Neural cell (in vitro differentiated cells): Measurements from ENCODE around the gene PRR20B.

ENCODE experiments used
- POLR2AphosphoS5 ChIP-seq: IDR thresholded peaks from 2 replicates; pipeline ENCODE4 v1.6.1; 2012
- TAF1 ChIP-seq: IDR thresholded peaks from 2 replicates; pipeline ENCODE4 v1.6.1; 2012; ENCODE audit warnings: low read depth
- TF ChIP-seq, protein P1 (sequence below): fragments of 450-650 bp; IDR thresholded peaks from 2 replicates; pipeline ENCODE4 v1.5.1; 2014; ENCODE audit warnings: antibody characterized with exemption, mild to moderate bottlenecking, moderate library complexity; ENCODE audit not compliant: poor library complexity, severe bottlenecking
- TF ChIP-seq, protein P2 (sequence below): IDR thresholded peaks from 2 replicates; pipeline ENCODE4 v1.6.1; 2012; ENCODE audit warnings: borderline replicate concordance

DNA sequence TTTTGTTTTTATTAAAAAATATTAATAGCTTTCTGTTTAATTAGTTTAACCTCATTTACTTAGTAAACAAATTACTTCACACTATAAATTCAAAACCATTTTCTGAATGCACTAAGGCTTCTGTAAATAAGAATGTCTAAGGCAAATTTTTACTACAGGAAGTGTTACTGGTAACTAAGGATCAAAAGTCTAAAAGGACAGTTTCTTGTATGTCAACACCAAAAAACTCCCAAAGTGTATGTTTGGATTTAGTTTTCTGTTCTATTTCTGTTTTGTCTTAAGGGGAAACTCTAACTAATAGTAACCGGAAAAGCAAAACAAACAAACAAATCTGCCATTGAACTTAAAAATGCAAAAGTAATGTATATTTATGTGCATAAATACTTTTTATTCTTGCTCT lies 44.4 kb downstream of the PRR20B start:
- TF ChIP-seq, protein P1, sequence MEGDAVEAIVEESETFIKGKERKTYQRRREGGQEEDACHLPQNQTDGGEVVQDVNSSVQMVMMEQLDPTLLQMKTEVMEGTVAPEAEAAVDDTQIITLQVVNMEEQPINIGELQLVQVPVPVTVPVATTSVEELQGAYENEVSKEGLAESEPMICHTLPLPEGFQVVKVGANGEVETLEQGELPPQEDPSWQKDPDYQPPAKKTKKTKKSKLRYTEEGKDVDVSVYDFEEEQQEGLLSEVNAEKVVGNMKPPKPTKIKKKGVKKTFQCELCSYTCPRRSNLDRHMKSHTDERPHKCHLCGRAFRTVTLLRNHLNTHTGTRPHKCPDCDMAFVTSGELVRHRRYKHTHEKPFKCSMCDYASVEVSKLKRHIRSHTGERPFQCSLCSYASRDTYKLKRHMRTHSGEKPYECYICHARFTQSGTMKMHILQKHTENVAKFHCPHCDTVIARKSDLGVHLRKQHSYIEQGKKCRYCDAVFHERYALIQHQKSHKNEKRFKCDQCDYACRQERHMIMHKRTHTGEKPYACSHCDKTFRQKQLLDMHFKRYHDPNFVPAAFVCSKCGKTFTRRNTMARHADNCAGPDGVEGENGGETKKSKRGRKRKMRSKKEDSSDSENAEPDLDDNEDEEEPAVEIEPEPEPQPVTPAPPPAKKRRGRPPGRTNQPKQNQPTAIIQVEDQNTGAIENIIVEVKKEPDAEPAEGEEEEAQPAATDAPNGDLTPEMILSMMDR, result no peak
- TF ChIP-seq, protein P2, sequence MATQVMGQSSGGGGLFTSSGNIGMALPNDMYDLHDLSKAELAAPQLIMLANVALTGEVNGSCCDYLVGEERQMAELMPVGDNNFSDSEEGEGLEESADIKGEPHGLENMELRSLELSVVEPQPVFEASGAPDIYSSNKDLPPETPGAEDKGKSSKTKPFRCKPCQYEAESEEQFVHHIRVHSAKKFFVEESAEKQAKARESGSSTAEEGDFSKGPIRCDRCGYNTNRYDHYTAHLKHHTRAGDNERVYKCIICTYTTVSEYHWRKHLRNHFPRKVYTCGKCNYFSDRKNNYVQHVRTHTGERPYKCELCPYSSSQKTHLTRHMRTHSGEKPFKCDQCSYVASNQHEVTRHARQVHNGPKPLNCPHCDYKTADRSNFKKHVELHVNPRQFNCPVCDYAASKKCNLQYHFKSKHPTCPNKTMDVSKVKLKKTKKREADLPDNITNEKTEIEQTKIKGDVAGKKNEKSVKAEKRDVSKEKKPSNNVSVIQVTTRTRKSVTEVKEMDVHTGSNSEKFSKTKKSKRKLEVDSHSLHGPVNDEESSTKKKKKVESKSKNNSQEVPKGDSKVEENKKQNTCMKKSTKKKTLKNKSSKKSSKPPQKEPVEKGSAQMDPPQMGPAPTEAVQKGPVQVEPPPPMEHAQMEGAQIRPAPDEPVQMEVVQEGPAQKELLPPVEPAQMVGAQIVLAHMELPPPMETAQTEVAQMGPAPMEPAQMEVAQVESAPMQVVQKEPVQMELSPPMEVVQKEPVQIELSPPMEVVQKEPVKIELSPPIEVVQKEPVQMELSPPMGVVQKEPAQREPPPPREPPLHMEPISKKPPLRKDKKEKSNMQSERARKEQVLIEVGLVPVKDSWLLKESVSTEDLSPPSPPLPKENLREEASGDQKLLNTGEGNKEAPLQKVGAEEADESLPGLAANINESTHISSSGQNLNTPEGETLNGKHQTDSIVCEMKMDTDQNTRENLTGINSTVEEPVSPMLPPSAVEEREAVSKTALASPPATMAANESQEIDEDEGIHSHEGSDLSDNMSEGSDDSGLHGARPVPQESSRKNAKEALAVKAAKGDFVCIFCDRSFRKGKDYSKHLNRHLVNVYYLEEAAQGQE, result no peak
- TF ChIP-seq POLR2AphosphoS5 (no peak), TAF1 (no peak)
